Gastrocnemius medialis (tissue), 4 donors: ENCODE measurements around the gene NEUROD1.

Source experiments
- CTCF ChIP-seq, 5 experiments: fragments of 450-650 bp in 3 of 5; fragments of 200-600 bp in 2 of 5; sonication (generic) in 2 of 5; IDR thresholded peaks in 4 of 5; conservative IDR thresholded peaks in 1 of 5; 1 replicate in 4 of 5; 2 replicates in 1 of 5; pipeline ENCODE4 v1.5.1; 2016 to 2019; ENCODE audit warnings: antibody characterized with exemption in 5 of 5, mild to moderate bottlenecking in 3 of 5, moderate library complexity in 3 of 5
- POLR2A ChIP-seq, 2 donors: fragments of 450-650 bp; IDR thresholded peaks; one replicate each; pipeline ENCODE4 v1.6.1; 2017; ENCODE audit warnings: antibody characterized with exemption in 2 of 2, mild to moderate bottlenecking in 2 of 2, moderate library complexity in 2 of 2

DNA sequence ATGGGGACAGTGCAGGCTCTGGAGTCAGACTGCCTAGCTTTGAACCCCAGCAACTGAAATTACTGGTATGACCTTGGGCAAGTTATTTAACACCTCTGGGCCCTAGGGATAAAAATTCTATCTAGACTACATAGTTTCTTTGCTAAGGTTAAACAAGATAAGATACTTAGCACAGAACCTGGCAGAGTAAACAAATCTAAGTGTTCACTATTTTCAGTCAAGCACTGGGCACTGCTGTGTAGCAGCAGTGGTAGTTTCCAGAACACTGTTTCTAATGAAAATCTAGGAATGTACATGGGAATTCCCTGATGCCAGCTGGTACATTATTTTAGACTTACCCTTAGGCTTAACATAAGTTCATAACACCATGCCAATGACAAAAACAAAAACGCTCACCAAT, 40.6 kb downstream of the NEUROD1 start:
- TF ChIP-seq CTCF (IDR thresholded peaks at IDR 0.05 in 4 of 5, conservative IDR thresholded peaks at IDR 0.05 in 1 of 5), result no peak
- no peak for TF ChIP-seq POLR2A (IDR thresholded peaks at IDR 0.05)
